NCI-H128 (cell line): ENCODE results near the gene AGAP1.
"Not testable (repeated sequence)": the region's sequence is repeated elsewhere in the genome, so short reads cannot be mapped to it uniquely, and the experiment has no call there.

Experiments used
- DNase-seq: peaks from one replicate; lab custom pipeline; 2025; ENCODE audit not compliant: unreplicated experiment; lab: John Stamatoyannopoulos, UW

The AGAP1 gene

DNA sequence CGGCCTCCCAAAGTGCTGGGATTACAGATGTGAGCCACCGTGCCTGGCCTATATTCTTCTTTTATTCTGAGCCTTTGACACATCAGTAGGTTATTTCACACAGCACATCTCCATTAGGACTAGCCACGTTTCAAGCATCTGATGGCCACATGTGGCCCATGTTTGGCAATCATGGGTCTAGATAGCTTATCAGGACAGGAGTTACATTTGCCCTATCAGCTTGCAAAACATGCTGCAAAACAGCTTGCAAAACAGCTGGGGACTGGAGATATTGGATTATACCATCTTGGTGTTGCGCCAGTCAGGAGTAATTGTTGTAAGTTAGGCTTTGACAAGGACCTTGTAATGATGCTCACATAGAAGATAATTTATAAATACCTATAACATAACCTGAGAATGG, 579.4 kb downstream of the AGAP1 start:
- DNase-seq: no peak

DNA sequence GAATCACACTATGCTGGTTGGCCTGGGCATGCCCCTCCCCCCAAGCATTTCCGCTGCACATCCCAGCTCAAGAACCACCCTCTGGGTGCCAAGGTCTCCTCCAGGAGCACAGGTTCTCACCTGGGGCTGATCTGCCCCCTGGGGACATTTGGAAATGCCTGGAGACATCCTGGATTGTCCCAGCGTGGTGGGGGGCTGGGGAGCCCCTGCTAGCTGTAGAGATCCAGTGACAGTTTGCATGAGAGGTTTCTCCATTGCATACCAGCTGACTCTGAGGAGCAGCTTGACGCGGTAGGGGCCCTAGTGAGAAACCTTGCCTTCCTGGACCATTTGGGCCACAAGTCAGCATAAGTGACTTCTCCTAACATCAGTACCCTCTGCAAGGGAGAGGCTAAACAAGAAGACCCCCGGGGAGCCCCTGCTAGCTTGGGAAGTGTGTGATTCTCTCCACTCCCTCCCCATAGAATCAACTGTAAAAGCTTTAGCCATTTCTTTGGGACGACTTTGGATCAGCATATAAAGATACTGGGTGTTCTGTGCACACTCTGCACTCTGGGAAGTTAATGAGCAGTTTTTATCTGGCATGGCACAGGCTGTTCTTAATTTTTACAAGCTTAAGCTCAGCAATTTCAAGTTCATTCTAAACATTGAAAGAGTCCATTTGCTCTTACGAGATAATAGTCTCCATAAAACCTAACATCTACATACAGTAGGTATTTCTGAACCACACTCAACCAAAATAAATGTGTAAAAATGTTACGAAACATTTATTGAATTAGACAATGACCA, 580.2 kb downstream of the AGAP1 start:
- no peak for DNase-seq

DNA sequence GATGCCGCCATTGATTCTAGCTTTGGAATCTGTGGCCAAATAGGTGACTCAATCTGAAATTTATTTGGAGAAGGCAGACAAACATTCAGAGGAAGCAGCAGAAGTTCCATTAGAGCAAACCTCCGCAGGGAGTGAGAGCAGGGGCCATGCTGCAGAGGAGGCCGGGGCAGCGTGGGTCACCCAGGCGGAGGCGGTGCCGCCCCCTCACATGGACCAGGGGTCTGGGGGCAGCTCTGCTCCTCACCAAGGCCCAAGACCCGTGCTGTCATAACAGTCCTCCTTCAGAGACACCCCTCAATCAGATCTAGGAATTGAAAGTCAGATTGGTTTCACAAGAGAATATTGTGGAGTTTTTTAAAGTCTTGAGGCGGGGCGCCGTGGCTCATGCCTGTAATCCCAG, 582.0 kb downstream of the AGAP1 start:
- DNase-seq: no peak

DNA sequence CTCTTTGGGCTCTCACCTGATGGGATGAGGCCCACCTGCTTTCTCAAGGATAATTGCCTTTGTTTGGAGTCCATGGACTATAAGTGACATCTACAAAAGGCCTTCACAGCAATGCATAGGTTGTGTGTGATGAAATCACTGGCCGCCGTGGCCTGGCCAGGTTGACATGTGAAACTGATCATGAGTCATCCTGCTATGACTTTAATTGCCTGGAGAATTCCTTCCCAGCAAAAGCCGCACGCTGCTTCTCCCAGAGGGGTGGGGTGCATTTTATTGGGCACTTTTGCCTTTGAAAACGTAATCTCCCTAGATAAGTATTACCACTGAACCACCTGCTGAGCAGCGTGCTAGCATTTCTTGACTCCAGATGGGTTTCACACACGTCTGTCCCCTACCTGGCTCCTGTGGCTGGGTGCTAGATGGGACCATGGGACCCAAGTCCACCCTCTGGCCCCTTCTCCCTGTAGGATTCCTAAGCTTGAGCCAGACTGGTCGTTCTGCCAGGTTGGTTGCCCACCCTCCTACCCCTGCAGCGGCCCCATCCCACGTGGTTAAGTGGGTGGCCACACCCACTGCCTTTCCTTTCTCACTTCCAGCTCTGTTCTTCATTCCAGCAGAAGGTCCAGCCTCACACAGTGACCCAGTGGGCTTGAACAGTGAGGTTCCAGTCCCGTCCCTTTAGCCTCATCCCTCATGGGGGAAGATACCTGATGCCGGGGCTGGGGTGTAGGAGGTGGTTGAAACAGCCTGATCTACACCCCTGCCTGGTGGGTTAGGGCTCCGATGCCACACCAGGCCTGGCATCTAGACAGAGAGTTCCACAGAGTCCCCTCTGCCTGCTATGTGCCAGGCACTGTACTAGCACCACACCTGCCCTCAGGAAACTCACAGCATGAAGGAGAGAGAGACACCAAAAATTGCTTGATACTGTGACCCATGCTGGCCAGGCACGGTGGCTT, 584.7 kb downstream of the AGAP1 start:
- no peak for DNase-seq

DNA sequence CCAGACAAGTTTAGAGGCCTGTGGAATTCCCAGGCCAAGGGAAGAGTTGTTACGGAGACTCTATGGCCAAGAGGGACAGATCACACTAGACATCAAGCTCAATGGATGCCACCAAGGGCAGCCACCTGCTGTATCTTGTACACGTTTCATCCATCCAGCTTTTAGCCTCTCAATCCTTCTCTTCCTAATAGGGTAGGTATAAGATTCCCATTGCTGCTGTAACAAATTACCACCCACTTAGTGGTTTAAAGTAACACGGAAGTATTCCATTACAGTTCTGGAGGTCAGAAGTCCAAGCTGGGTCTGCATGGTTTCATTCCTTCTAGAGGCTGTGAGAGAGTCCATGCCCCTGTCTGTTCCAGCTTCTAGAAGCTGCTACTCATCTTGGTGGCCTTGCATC, 586.6 kb downstream of the AGAP1 start:
- no peak for DNase-seq

DNA sequence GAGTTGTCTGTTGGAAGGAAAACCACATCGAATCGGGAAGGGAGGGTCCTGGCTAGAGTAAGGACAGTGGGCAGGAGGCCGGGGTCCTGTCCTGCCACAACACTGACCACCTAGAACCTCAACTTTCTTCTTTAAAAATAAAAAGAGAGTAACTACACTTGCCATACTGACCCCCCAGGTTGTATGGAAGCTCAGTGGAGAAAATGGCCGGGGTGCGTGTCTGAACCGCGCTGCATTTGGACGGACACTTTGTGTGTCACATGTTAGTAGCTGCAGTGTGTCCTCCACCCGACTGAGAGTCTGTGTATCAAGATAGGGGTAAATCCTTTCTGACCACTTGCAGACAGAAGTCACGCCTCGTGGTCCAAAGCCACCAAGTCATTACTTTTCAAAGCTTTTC, 587.3 kb downstream of the AGAP1 start:
- no peak for DNase-seq

DNA sequence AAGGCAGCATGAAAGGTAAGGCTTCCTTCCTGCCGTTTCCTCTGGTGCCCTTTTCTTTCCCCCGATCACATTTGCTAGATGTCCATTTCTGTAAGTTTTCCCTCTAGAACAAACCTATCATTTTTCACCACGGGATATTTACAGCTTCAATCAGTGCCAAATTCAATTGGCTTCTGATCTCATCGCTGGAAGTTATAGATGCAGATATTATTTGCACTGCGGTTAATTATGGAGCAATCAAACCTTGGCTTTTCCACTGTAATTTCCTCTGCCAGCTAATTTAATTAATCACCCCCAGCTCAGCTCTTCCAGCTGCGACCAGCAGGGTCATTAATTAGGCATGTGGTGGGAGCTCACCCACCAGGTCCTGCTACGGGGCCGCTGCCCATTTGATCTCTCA, 588.2 kb downstream of the AGAP1 start:
- DNase-seq: no peak

DNA sequence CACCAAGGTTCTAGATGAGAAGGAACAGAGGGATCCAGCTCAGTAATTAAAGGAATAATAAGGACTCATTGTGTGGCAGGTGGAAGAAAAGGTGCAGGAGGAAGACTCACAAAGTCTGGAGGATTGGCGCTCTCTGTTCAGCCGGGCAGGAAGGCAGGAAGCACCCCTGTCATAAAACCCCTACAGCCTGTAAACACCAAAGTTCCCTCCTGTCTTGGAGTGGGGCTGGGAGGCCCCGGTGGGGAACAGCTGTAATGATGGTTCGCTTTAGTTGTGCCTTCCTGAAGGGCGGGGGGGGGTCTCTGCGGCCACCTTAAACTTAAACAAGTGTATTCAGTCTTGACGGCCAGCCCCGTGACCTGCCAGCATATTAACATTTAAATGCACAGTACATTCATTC, 590.1 kb downstream of the AGAP1 start:
- no peak for DNase-seq

DNA sequence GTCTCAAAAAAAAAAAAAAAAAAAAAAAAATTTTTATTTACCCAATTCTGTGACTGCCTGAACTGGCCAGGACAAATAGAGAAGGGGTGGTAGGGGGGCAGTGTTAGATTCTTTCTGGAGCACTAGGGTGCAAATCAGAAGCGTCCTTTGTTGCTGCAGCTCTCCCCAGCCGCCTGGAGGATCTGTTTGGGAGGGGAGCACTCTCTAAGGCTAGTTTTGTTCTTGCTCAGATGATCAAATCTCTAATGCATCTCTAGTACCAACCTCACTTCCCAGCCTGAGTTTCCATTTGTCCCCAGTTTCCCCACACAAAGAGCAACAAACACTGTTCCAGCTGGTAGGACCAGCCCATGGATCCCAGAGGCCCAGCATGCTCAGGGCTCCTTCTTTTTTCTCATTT, 591.4 kb downstream of the AGAP1 start:
- no peak for DNase-seq

DNA sequence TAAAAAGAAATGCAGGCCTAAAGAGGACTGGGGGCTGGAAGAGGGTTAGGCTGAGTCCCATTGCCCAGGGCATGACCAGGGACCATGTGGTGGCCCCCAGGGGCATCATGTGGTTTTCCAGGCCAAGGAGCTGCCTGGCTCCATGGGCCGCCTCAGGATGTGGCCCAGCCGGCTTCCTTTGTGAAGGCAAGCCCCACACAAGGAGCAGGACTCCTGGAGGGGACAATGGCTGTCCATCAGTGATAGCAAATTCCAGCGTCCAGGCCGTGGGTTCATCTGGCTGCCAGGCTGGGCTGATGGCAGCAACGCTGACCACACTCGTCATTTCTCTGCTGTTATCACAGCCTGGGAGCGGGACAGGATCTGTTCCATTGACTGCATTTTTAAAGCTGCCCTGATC, 591.8 kb downstream of the AGAP1 start:
- DNase-seq: no peak

DNA sequence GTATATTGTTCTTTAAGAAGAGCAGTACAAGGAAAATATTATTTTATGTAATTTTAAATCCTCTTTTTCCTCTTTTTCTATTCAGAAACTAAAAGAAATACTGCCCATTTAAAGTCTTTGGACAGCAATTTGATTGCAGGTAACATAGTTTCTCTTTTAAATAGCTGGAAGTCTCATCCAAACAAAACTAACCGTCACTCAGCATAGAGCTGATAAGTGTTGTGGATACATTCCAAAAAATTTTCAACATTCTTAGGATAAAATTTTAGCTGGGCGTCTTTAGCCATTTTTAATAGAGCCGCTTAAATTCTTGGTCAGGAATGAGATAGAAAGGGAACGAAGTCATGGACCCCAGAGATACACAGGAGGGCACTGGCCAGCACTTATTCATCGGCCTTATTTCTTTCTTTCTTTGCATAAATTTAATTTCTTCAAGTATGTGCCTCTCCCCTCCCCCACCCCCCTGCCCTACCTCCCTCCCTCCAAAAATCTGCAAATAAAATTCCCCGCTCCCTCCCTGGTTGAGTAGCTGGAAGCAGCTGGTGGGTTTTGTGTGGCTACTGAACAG, 592.6 kb downstream of the AGAP1 start:
- no peak for DNase-seq

DNA sequence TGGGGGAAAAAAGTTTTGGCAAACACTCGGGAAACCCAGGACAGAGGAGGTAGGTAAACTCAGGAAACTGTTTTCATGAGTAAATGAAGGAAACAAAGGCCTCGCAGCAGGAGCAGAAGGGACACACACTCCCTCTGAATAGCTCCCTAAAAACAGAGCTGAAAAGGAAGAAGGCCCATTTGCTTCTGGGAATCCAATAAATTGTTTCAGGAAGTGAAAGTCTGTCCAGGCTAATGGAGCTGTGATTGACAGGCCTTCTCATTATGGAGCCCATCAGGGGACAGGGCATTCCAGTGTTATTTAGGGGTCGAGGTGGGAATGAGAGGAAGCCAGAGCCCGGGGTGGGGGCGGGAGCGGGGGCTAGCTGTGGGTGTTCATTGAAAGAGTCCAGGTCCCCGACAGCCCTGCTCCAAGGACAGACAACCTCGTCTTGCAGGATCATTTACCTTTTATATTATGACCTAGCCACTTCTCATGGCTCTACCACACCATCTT, 593.2 kb downstream of the AGAP1 start:
- DNase-seq: no peak

DNA sequence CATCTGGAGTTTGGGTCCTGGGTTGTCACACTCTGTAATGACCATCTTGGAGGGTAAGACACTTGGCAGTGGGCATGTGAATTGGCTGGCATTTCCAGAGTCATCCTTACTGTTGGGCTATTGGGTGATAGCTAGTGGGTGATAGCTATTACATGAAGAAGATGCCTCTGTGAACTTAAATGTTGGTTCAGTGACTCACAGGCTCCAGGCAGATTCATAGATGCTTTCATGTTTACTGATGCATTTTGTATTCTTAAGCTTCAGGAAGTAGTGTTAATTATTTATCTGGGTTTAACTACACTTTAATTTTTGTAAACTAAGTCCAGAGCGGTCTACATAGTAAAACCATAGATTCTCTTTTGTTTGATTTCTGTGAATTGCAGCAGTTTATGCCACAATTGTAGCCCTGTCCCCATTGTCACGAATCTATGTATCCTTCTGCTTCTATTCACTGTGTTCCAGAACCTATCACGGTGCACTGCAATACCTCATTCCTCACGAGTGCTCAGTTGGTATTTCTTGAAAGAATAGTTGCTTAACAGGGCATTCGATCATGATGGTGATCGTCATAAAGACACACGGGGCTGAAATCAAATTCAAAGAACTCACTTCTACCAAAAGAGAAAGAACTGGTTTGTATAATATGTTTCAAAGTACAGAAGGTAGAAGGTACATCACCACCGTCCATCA, 594.7 kb downstream of the AGAP1 start:
- DNase-seq: no peak

DNA sequence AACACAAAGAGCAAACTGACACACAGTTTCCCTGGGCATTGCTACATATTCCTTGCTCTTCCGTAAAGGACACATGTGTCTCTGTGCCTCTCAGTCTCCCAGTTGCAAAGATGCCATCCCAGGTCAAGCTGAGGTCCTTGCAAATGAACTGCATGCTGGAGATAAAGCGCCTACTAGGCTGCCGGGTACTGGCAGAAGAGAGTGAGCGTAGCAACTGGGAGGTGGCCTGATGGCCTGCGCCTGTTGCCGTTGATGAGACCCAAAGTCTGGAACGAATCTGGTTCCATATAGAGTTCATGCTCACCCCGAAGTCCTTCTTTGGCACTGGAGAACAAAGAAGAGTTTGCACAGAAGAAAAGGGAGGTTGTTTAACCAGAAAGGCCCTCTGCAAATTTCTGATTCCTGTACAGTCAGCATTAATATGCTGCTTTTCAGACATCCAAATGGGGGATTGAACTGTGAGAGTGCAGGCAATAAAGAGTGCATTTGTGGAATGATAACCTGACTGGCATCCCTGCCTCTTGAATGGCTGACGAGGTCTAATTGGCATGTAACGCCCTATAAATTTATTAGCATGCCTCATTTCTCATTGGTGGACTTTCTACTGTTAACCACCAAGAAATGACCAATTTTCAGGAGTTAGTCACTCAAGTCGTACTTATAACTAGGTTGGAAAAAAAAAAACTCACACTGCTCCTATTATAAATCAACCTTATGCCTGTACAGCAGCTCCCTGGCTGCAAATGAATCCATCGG, 595.6 kb downstream of the AGAP1 start:
- DNase-seq: no peak

DNA sequence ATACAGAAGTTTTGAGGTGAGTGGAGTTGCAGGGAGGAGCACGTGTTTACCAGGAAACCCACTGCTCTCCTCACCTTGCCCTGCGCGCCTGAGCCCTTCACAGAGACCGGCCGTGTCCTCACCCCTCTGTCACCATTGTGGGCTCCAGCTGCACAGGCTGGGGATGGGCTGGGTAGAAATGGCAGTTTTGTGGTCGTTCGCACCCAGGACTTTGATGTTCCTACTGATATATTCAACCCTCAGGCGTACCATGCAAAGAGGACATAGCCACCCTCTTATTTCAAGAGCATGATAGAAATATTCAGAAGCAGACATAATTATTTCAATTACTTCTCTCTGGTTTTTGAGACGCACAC, 596.2 kb downstream of the AGAP1 start:
- DNase-seq: no peak

DNA sequence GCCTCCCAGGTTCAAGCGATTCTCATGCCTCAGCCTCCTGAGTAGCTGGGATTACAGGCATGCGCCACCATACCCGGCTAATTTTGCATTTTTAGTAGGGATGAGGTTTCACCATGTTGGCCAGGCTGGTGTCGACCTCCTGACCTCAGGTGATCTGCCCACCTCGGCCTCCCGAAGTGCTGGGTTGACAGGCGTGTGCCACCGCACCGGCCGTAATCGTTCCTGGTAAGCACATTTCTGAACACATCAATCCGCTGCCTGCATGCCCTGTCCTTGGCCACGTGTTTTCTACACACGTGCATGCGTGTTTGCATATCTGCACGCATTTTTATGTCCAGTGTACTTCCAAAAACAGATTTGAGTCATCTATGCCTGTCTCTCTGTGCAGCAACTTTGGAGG, 597.0 kb downstream of the AGAP1 start:
- DNase-seq: not testable (repeated sequence)

DNA sequence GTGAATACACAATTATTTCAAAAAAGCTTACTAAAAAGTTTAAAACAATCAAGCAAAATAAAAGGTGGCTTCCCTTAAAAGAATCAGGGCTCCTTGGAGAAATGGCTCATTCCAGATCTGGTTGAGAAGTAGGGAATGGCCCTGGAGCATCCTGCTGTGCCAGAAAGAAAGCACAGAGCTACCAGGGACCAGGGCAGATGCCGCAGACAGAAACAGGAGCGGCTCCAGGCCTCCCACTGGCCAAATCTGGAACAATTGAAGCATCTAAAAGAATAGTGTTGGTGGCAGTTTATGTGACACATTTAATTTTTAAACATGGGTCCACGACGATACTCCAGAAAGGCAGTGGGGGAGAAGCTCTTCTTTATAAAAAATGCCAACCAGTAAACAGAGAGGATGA, 598.9 kb downstream of the AGAP1 start:
- no peak for DNase-seq

DNA sequence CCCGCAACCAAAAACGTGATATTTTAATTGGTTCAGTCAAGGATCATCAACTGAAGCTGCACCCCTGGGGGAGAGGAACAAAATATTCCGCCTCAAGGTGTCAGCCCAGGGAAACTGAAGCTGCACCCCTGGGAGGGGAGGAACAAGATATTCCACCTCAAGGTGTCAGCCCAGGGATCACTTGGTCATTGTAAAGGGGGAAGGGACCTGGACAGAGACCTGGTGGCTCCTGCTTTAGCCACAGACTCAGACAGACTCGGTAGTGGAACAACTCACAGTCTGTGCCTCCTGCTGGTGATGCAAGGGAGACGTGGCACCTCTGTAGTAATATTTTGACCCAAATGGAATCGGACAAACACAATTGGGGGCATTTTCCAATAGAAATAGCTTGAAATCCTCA, 599.3 kb downstream of the AGAP1 start:
- no peak for DNase-seq

DNA sequence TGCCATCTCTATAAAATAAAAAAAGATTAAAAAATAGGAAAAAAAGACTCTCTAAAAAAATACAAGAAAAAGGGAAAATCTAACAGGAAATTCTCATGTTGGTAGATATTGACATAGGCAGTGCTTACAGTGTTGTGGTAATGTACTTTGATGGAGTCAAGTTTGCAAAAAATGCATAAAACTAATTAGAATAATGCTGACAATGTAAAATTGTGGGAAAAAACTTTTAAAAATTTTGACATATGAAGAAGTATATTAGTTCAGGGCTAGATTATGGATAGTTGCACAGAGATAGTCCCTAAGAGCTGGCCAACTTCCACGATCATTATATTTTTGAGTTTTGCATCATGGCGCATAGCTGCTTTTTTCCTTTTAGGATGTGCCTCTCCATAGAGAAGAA, 601.7 kb downstream of the AGAP1 start:
- DNase-seq: no peak

DNA sequence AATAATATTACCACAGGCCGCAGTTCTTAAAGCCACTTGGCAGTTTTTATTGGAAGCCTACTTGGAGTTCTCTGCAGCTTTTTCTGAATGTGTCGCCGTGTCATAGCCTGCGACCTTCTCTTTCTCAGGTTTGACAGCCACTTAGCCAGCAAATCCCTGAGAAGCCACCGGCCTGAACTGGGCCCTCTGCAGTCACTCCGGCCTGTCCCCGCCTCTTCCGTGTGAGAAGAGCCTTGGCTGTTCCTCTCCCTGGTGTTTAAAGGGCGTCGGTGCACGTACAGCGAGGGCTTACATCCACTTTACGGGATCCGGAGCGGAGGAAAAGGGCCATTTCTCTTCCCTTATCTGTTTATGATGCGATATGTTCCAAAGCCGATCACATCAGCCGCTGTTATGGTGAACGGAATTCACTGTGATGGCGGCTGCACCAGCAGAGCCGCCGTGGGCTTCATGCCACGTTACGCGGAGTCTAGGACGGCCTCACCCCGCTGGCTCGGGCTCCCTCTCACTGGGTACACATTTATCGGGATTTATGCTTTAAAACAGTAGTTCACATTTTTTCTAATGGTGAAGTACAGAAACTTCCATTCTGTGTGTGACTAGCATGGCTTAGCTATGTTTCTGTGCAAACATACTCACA, 607.6 kb downstream of the AGAP1 start:
- no peak for DNase-seq
